SK-MEL-5 (cell line): ENCODE measurements around the gene CABLES2. TPM values are rescaled to one million over a fixed set of nuclear protein-coding genes. Genes with fewer than 3 reads are reported as not detected.

Experiments used
- DNase-seq: peaks from one replicate; pipeline ENCODE4 v3.0.0-alpha.2; 2016; ENCODE audit warnings: low read depth, low spot score
- in situ Hi-C: cut with HindIII; loops from 2 replicates; pipeline ENCODE4 v1.10.0; 2016; ENCODE audit warnings: low sequenced_read_pairs, high pct_unique_total_duplicates, low pct_unique_long_range_greater_than_20kb
- total RNA-seq: library from RNA; depleted of rRNA; stranded (reverse); fragments of >200 nt; shearing (Covaris generic); gene quantifications from 2 replicates; pipeline ENCODE4 v1.2.3, GENCODE V29; 2014

The CABLES2 gene
- total RNA-seq, 1 experiment from 2014 or later = 2.9 TPM

DNA sequence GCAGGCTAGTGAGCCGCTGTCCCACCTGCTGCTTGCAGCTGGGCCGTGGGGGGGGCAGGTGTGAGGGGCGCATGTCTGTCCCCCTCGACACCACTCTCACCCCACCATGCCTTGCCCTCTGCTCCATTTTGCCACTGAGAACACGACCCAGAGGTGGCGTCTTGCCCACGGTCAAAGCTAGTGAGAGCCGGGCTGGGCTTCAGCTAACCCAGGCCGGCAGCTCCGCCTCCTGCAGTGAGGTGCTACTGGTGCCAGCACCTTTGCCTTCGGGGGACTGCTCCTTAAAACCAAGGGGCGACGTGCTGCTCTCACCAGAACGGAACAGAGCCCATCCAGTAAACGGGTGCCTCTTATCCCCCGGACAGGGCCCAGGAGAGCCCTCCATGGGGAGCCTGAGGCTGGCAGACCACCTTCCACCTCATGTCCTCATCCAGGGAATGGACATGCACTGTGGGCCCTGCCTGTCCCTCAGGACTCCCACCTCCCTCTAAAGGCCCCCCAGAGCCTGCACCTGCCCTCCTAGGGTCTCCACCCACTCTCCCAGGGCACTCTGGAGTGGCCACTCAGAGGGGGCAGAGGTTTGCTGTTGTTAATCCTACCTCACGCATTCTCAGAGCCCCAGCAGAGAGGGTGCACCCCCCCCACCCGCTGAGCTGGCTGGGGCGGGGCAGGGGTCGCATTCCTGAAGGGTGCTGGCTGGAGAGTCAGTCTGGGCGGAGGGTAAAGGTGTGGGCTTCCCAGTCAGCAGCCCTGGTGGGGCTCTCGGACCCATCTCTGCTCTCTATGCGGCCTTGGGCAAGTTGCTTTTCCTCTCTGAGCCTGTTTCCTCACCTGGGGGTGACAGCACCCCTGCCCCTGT lies 17.4 kb upstream of the CABLES2 start:
- in situ Hi-C loops = no loop called here

GRCh38 chr20:62423326-62423706 lies 16.2 kb upstream of the CABLES2 start:
- in situ Hi-C loops = no loop called here
- DNase-seq = no peak

More for the DNA sequence above, 17.4 kb upstream of the CABLES2 start:
- no peak for DNase-seq

GRCh38 chr20:62422636-62423325 lies 15.7 kb upstream of the CABLES2 start:
- in situ Hi-C loops = no loop called here

GRCh38 chr20:62421716-62421990 lies 14.6 kb upstream of the CABLES2 start:
- in situ Hi-C loops = no loop called here
- no peak for DNase-seq

More at GRCh38 chr20:62422636-62423325, 15.7 kb upstream of the CABLES2 start:
- DNase-seq = no peak

DNA sequence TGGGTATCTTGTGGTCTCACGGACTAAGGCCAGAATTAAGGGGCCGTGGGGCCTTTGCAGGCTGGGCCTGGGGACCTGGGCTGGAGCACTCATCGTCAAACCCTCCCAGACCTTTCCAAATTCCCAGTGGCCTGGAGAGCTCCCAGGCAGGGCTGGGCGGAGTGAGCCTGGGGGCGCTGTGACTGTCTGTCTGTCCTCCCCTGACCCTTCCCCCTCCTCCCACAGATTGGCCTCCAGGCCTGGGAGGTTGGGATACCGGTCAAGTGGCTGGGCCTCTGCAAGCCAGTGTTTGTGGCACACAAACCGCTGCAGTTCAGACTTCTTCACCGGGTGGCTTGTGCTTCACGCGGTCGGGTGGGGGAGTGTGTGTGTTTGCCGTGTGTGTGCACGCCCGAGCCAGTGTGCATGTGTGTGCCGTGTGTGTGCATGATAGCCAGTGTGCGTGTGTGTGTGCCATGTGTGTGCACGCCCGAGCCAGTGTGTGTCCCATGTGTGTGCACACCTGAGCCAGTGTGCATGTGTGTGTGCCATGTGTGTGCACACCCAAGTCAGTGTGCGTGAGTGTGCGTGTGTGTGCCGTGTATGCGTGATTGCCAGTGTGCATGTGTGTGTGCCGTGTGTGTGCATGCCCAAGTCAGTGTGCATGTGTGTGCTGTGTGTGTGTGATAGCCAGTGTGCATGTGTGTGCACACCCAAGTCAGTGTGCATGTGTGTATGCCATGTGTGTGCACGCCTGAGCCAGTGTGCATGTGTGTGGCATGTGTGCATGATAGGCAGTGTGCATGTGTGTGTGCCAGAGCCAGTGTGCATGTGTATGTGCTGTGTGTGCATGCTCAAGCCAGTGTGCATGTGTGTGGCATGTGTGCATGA lies 14.0 kb upstream of the CABLES2 start:
- DNase-seq = no peak
- in situ Hi-C loops = no loop called here

DNA sequence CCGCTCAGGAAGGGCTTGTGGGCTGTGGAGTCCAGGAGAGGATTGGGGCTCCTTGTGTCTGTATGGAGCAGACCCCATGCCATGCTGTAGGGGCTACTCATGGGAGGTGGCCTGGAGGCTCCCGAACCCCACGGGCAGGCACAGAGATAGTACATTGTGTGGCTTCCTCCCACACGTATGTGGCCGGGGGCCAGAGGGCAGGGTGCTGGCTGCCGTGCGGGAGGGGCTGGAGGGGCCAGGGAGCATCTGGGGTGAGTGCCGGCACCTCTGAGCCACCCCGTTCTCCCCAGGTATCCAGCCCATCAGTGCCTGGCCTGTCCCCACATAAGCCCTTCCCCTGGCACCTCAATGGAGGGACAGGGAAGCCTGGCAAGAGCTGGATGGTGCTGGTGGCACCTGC lies 12.7 kb upstream of the CABLES2 start:
- DNase-seq = no peak
- in situ Hi-C loops = no loop called here

DNA sequence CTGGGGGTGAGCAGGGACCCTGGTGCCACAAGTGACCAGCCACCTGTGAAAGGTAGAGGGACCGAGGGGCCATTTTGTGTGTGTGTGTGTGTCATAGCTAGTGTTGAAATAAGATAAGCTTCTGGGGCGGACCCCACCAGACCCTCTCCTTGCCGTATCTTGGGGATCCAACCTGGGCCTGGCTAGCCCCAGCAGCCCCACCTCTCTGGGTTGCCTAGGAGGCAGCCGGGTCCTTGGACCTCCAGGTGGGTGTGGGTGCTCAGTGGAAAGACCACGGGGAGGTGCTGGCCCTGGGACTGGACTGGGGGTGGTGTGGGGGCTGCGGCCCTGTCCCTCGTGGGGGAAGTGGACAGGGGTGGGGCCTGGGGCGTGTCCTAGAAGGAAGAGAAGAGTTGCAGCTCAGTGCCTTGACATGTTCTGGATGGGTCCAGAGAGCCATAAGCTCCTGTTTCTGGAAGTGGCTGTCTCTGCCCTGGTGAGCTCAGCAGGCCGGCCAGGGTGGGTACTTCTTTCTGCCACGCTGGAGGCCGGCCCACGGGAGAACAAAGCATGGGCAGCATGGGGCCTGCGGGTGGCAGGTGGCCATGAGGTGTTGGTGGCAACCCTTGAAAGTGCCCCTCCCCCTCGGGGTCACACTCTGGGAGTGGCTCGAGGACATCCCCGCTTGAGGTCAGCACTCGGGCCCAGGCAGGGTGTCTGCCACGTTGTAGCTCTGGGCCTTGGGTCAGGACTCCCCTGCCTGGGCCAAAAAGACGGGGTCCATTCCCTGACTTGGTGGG lies 11.8 kb upstream of the CABLES2 start:
- no peak for DNase-seq
- in situ Hi-C loops = no loop called here

DNA sequence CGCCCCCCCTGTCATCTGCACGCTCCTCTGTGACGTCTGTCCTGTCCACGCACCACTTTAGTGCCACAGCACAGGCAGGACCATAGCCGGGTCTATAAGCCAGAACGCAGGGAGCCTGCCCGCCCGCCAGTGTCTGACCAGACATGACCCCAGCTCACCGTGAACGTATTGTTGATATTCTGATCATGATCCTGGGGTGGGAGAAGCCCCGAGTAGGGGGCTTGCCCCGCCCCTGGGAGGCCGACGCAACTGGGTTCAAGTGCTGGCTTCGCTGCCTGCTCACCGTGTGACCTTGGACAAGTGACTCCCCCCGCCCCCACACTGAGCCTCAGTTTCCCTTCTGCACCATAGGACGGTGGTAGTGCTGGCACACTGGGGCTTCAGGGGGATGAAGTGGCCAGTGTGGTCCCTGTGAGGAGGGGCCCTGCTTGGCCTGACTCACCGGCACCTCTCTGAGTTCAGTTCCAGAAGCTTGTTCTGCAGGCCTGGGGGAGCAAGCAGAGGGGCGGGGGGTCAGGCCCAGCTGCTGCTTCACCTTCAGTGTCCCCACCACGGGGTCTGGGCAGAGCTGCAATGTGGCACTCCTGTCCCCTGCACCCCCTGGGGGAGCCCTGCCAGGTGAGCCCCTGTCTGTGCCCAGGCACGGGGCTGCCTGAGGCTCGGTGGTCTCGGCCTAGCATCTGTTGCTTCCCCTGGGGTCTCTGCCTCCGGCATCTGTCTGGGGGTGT lies 11.1 kb upstream of the CABLES2 start:
- in situ Hi-C loops = no loop called here
- DNase-seq = no peak

- no peak for DNase-seq
- in situ Hi-C loops = no loop called here
Observed at GRCh38 chr20:62416651-62417637, 9.9 kb upstream of the CABLES2 start.

- in situ Hi-C loops = no loop called here
- DNase-seq = no peak
Observed at GRCh38 chr20:62415354-62416111, 8.4 kb upstream of the CABLES2 start.

GRCh38 chr20:62413896-62414481 lies 6.9 kb upstream of the CABLES2 start:
- DNase-seq = peak; percentile 34
- in situ Hi-C loops = no loop called here

- in situ Hi-C loops = no loop called here
Observed at GRCh38 chr20:62413025-62413570, 6.0 kb upstream of the CABLES2 start.

GRCh38 chr20:62412194-62413024 lies 5.3 kb upstream of the CABLES2 start:
- in situ Hi-C loops = no loop called here
- DNase-seq = no peak

More at GRCh38 chr20:62413025-62413570, 6.0 kb upstream of the CABLES2 start:
- DNase-seq = no peak
